Activated naive CD4-positive, alpha-beta T cell (primary cell): ENCODE measurements around the gene HDAC8.
"Not testable (repeated sequence)": the region's sequence is repeated elsewhere in the genome, so short reads cannot be mapped to it uniquely, and the experiment has no call there.

ENCODE experiments used
- DNase-seq, 4 experiments: peaks; one replicate each; lab custom pipeline; 2025; lab: John Stamatoyannopoulos, UW

Gene HDAC8

GRCh38 chrX:72532366-72532765, 40.3 kb downstream of the HDAC8 start:
- no peak for DNase-seq

GRCh38 chrX:72526534-72527508, 45.8 kb downstream of the HDAC8 start:
- DNase-seq = no peak

GRCh38 chrX:72498782-72499181, 73.9 kb downstream of the HDAC8 start:
- DNase-seq = no peak

GRCh38 chrX:72495046-72495445, 77.6 kb downstream of the HDAC8 start:
- no peak for DNase-seq

GRCh38 chrX:72492499-72492898, 80.1 kb downstream of the HDAC8 start:
- DNase-seq = no peak

GRCh38 chrX:72490221-72490620, 82.4 kb downstream of the HDAC8 start:
- not testable (repeated sequence) for DNase-seq

- no peak for DNase-seq
Observed at GRCh38 chrX:72487661-72488060, 85.0 kb downstream of the HDAC8 start.

GRCh38 chrX:72479324-72480274, 93.0 kb downstream of the HDAC8 start:
- DNase-seq = no peak

- no peak for DNase-seq
Observed at GRCh38 chrX:72478853-72479252, 93.8 kb downstream of the HDAC8 start.

GRCh38 chrX:72478351-72478750, 94.3 kb downstream of the HDAC8 start:
- no peak for DNase-seq

GRCh38 chrX:72477781-72478181, 94.9 kb downstream of the HDAC8 start:
- no peak for DNase-seq

GRCh38 chrX:72477376-72477775, 95.3 kb downstream of the HDAC8 start:
- DNase-seq = no peak

GRCh38 chrX:72475952-72476668, 96.5 kb downstream of the HDAC8 start:
- no peak for DNase-seq

- no peak for DNase-seq
Observed at GRCh38 chrX:72475338-72475737, 97.3 kb downstream of the HDAC8 start.

- DNase-seq = no peak
Observed at GRCh38 chrX:72470532-72471223, 102.0 kb downstream of the HDAC8 start.

GRCh38 chrX:72470117-72470516, 102.5 kb downstream of the HDAC8 start:
- DNase-seq = no peak

GRCh38 chrX:72468607-72469006, 104.0 kb downstream of the HDAC8 start:
- DNase-seq = no peak

GRCh38 chrX:72467135-72467534, 105.5 kb downstream of the HDAC8 start:
- DNase-seq = no peak

GRCh38 chrX:72466493-72466892, 106.2 kb downstream of the HDAC8 start:
- DNase-seq = no peak

- no peak for DNase-seq
Observed at GRCh38 chrX:72465889-72466288, 106.8 kb downstream of the HDAC8 start.

- no peak for DNase-seq
Observed at GRCh38 chrX:72461766-72462165, 110.9 kb downstream of the HDAC8 start.
